IPS-NIHi7 (cell line): Measurements from ENCODE around the gene MTAP.

Source experiments
- DNase-seq: peaks from one replicate; pipeline ENCODE4 v3.0.0; 2012; ENCODE audit warnings: mixed read lengths; ENCODE audit errors: extremely low spot score

MTAP gene

GRCh38 chr9:21852754-21853153, 50.3 kb downstream of the MTAP start:
- no peak for DNase-seq

GRCh38 chr9:21853414-21853813, 51.0 kb downstream of the MTAP start:
- no peak for DNase-seq

DNA sequence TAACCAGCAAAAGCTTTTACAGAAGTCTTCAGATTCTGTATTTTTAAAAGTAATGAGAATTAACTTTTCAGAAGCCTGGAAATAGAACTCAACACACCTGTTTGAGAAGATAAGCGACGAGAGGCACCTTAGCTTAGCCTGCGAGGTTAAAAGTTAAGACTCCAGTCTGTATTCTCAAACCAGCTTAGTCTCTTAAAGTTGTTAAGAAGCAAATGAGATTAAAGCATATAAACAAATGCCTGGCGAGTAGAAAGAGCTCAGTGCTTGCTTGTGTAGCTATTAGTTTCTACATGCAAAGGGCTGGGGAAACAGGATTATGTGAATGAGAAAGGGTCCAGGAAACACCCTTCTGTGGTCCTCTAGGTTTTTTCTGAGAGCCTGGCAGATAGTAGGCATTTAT, 51.7 kb downstream of the MTAP start:
- DNase-seq = no peak

DNA sequence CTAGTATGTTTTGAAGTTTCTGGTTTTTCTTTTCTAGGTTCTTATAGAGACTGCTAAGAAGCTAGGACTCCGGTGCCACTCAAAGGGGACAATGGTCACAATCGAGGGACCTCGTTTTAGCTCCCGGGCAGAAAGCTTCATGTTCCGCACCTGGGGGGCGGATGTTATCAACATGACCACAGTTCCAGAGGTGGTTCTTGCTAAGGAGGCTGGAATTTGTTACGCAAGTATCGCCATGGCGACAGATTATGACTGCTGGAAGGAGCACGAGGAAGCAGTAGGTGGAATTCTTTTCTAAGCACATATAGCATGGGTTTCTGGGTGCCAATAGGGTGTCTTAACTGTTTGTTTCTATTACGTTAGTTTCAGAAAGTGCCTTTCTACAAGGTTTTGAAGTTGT, 52.2 kb downstream of the MTAP start:
- no peak for DNase-seq

DNA sequence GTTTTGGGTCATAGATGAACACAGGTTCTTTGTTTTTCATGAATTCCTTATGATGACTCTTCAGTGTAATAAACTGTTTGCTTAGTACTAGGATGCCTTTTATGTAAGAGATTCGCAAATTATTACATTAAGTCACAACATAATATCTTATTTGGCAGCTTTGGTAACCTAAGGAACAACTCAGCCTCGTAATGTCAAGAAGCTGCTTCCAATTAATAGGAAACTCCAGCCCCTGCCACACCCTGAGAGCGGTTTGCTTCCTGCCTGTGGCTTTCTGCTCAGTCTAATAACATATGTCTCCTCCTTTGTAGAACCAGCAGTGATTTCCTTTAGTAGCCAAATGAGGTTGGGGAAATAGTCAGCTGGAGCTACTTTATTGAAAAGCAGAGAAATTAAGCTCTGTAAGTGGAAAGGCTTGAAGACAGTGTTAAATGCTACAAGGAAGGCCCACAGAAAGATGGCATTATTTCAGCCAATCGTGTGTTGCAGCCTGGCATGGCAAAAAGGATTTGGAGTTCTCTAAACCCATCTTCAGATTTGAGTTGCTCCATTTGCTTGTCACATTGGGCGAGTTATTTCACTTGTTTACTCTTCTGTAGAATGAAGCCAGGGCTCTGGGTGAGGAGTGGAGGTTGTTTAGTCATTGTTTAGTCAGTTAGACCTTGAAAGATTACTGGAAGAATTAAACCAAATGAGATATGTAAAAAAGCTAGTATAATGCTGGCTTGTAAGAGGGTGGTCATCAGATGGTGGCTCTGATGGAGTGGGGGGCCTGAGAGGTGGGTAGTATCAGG, 54.1 kb downstream of the MTAP start:
- no peak for DNase-seq

GRCh38 chr9:21862871-21863270, 60.4 kb downstream of the MTAP start:
- DNase-seq = no peak

- DNase-seq = no peak
Observed at GRCh38 chr9:21864505-21864904, 62.1 kb downstream of the MTAP start.

- DNase-seq = no peak
Observed at GRCh38 chr9:21866302-21866701, 63.9 kb downstream of the MTAP start.

GRCh38 chr9:21871256-21871975, 69.0 kb downstream of the MTAP start:
- DNase-seq = no peak

- no peak for DNase-seq
Observed at GRCh38 chr9:21872696-21873095, 70.3 kb downstream of the MTAP start.

DNA sequence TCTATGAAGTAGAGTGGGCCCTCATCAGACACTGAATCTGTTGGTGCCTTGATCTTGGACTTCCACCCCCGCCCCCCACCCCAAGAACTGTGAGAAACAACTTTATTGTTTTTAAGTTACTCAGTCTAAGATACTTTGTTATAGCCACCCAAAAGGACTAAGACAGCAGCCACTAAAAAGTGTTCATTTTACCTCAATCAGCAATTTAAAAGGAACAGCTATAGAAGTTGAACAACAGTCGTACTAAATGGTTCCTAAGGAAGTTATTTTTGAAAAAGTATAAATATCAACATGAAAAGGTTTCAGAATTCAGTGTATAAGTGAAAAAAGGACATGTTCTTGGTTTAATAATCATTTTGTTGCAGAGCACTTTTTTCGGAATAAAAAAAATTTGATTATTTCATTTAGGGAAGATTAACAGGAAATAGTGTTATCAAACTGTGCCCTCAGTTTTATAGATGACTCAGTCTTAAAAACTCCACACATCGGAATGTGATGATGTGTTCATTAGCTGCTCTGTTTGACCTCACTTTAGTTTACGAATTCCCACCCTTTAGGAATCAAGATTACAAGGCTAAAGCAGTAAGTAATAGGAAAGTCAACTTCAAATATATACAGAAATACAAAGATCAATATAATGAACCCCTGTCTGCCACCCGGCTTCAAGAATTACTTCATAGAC, 71.2 kb downstream of the MTAP start:
- DNase-seq = no peak

- no peak for DNase-seq
Observed at GRCh38 chr9:21875893-21876292, 73.5 kb downstream of the MTAP start.

GRCh38 chr9:21883642-21884041, 81.2 kb downstream of the MTAP start:
- peak; percentile 51 for DNase-seq

DNA sequence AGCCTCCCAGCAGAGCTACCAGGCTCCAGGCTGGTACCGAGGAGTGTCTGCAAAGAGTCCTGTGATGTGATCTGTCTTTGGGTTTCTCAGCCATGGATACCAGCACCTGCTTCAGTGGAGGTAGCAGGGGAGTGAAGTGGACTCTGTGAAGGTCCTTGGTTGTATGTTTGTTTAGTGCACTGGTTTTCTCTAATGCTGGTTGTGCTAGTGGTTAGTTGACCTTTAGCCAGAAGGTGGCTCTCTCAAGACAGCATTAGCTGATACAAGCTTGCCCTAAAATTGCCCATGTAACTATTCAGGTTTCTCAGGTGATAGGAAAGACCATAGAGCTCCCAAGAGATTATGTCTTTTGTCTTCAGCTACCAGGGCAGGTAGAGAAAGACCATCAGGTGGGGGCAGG, 87.2 kb downstream of the MTAP start:
- no peak for DNase-seq

DNA sequence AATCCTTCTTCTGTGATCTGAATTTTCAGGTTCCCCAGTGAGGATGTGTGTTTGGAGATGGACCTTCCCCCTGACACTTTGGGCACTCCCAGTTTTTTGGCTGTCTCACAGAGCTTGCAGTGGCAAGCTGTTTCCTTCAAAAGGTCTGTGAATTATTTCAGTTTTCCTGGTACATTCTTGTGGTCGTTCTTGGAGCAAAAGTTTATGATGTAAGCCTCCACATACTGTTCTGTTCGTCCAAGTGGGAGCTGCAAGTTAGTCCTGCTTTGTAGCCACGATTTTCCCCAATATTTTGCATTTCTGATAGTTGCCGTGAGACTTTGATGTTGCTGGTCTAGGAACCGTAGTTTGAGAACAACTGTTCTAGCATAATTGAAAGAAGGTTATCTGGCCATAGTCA, 88.3 kb downstream of the MTAP start:
- DNase-seq = no peak

- DNase-seq = no peak
Observed at GRCh38 chr9:21901546-21901945, 99.1 kb downstream of the MTAP start.

DNA sequence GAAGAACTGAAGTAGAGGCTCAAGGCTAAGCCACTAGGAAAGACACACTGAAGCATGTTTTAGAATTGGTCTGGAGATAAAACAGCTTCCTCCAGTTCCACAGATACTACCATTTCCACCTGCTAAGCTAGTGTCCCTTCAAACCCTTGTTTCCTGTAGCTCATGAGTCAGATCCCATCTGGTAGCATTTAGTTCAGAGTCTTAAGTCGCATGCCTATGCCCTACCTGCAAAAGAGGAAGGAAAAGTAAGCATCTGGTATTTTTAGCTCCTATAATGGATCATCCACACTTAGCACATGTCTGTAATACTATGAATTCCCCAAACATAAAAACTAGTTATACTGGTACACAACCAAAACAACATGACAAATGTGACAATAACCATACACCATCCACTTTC, 99.7 kb downstream of the MTAP start:
- DNase-seq = no peak

GRCh38 chr9:21903380-21903965, 101.0 kb downstream of the MTAP start:
- DNase-seq = no peak

- no peak for DNase-seq
Observed at GRCh38 chr9:21904371-21904770, 101.9 kb downstream of the MTAP start.

- DNase-seq = no peak
Observed at GRCh38 chr9:21904776-21905175, 102.3 kb downstream of the MTAP start.

DNA sequence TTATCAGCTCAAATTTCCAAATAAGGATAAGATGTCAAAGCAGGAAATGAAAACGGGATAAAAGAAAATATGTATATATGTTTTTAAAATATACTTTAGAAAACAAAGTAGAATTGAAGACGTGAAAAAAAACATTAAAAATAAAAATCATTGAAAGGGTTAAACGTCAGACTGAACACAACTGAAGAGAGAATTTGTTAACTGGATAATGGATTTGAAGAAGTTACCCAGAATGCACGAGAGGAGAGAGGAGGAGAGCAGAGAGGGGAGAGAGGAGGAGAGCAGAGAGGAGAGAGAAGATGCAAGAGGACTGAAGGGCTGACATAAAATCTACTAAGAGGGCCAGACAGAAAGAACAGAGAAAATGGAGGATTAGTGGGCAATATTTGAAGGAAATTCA, 103.8 kb downstream of the MTAP start:
- no peak for DNase-seq

DNA sequence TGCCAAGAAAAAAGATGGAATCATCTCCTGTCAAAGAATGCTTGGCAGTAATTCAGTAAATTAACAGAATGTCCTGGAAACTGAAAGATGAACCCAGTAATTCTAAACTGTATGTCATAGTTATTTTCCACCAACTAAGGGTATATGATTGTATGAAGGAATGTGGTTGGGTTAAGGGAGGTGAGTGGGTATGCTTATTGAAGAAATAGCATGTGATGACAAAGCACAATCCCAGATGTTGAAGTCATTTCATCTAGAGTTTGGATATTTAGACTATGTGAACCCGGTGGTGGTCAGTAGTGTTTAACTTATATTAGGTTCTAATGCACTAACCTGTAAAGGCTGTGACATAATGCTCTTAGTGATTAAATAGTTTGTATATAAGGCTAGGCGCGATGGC, 104.4 kb downstream of the MTAP start:
- DNase-seq = no peak
